DLD1 (cell line): ENCODE data around the gene NOS1AP.

ENCODE experiments used
- in situ Hi-C: cut with HindIII; loops from 2 replicates; pipeline ENCODE4 v1.10.0; 2017; ENCODE audit warnings: low sequenced_read_pairs

The NOS1AP gene

GRCh38 chr1:162191396-162192305, 122.2 kb downstream of the NOS1AP start:
- in situ Hi-C loops: no loop called here

- in situ Hi-C loops: no loop called here
Measured at GRCh38 chr1:162192306-162192678, 122.8 kb downstream of the NOS1AP start.

GRCh38 chr1:162192763-162193162, 123.3 kb downstream of the NOS1AP start:
- in situ Hi-C loops: no loop called here

GRCh38 chr1:162193221-162193620, 123.7 kb downstream of the NOS1AP start:
- in situ Hi-C loops: no loop called here

GRCh38 chr1:162193815-162194214, 124.3 kb downstream of the NOS1AP start:
- in situ Hi-C loops: no loop called here

GRCh38 chr1:162195567-162195966, 126.1 kb downstream of the NOS1AP start:
- in situ Hi-C loops: no loop called here

- in situ Hi-C loops: no loop called here
Measured at GRCh38 chr1:162196387-162196786, 126.9 kb downstream of the NOS1AP start.

- in situ Hi-C loops: no loop called here
Measured at GRCh38 chr1:162197041-162197531, 127.6 kb downstream of the NOS1AP start.

- in situ Hi-C loops: no loop called here
Measured at GRCh38 chr1:162197615-162198421, 128.3 kb downstream of the NOS1AP start.

GRCh38 chr1:162200096-162200847, 130.8 kb downstream of the NOS1AP start:
- in situ Hi-C loops: loop anchor here (25.0 kb wide), 1 partner anchor 187 kb away; the partner anchor contains the start of genes C1orf226 and SPATA46

GRCh38 chr1:162201062-162201461, 131.6 kb downstream of the NOS1AP start:
- in situ Hi-C loops: loop anchor here (25.0 kb wide), 1 partner anchor 186 kb away; the partner anchor contains the start of genes C1orf226 and SPATA46

GRCh38 chr1:162204129-162204822, 134.8 kb downstream of the NOS1AP start:
- in situ Hi-C loops: loop anchor here (25.0 kb wide), 1 partner anchor 183 kb away; the partner anchor contains the start of genes C1orf226 and SPATA46

- in situ Hi-C loops: loop anchor here (25.0 kb wide), 1 partner anchor 183 kb away; the partner anchor contains the start of genes C1orf226 and SPATA46
Measured at GRCh38 chr1:162204823-162205155, 135.3 kb downstream of the NOS1AP start.

GRCh38 chr1:162206300-162206699, 136.8 kb downstream of the NOS1AP start:
- in situ Hi-C loops: loop anchor here (25.0 kb wide), 1 partner anchor 181 kb away; the partner anchor contains the start of genes C1orf226 and SPATA46

GRCh38 chr1:162206749-162207635, 137.5 kb downstream of the NOS1AP start:
- in situ Hi-C loops: loop anchor here (25.0 kb wide), 1 partner anchor 180 kb away; the partner anchor contains the start of genes C1orf226 and SPATA46

GRCh38 chr1:162207862-162208261, 138.4 kb downstream of the NOS1AP start:
- in situ Hi-C loops: loop anchor here (25.0 kb wide), 1 partner anchor 179 kb away; the partner anchor contains the start of genes C1orf226 and SPATA46

- in situ Hi-C loops: loop anchor here (25.0 kb wide), 1 partner anchor 177 kb away; the partner anchor contains the start of genes C1orf226 and SPATA46
Measured at GRCh38 chr1:162210196-162210595, 140.7 kb downstream of the NOS1AP start.

GRCh38 chr1:162212713-162213112, 143.2 kb downstream of the NOS1AP start:
- in situ Hi-C loops: loop anchor here (25.0 kb wide), 1 partner anchor 175 kb away; the partner anchor contains the start of genes C1orf226 and SPATA46
